Right lobe of liver (tissue), 6 donors: ENCODE measurements around the gene TOPORS. TPM values are rescaled to one million over a fixed set of nuclear protein-coding genes. Genes with fewer than 3 reads are reported as not detected.

ENCODE experiments used
- ATAC-seq, 4 donors: fragments of 200-7000 bp; cut with Tn5 transposase; one replicate each; pipeline ENCODE4 v1.9.1; 2020; ENCODE audit warnings: mild to moderate bottlenecking in 4 of 4, moderate library complexity in 4 of 4
- DNase-seq, 3 donors: peaks; one replicate each; pipeline ENCODE4 v3.0.0-alpha.2; 2020
- H3K27ac ChIP-seq, 3 donors: fragments of 200-600 bp; one replicate each; pipeline ENCODE4 v1.8.0; 2022
- H3K27me3 ChIP-seq, 2 donors: fragments of 200-600 bp; one replicate each; pipeline ENCODE4 v1.8.0; 2022
- H3K36me3 ChIP-seq, 4 donors: fragments of 200-600 bp; sonication (generic) in 1 of 4; one replicate each; pipeline versions ENCODE4 v1.5.1 to v1.8.0; 2017 to 2022; ENCODE audit warnings: control low read depth in 1 of 4
- H3K4me1 ChIP-seq, 4 donors: fragments of 200-600 bp; sonication (generic) in 1 of 4; one replicate each; pipeline versions ENCODE4 v1.5.1 to v1.8.0; 2017 to 2022; ENCODE audit warnings: control low read depth in 1 of 4
- H3K4me3 ChIP-seq, 3 donors: fragments of 200-600 bp; one replicate each; pipeline ENCODE4 v1.8.0; 2022
- H3K9me3 ChIP-seq, 4 donors: fragments of 200-600 bp; sonication (generic) in 1 of 4; one replicate each; pipeline versions ENCODE4 v1.5.1 to v1.8.0; 2017 to 2022; ENCODE audit warnings: control low read depth in 1 of 4
- POLR2A ChIP-seq: fragments of 450-650 bp; IDR thresholded peaks from one replicate; pipeline ENCODE4 v1.6.1; 2017; ENCODE audit warnings: antibody characterized with exemption, mild to moderate bottlenecking
- WGBS: methylation state at CpG from one replicate; pipeline ENCODE4 v1.1.6; 2018; ENCODE audit warnings: low coverage, low lambda C conversion rate; ENCODE audit not compliant: insufficient coverage; ENCODE audit errors: missing lambda C conversion rate; 5-methylcytosine and 5-hydroxymethylcytosine counted together
- intact Hi-C, 2 donors: fragments of 100-400 bp; cut with DNase I; formaldehyde crosslinking; loops; one replicate each; pipeline versions ENCODE4 v1.11.2 to v1.14.1; 2022
- total RNA-seq, 6 experiments: library from RNA; depleted of rRNA in 2 of 6; stranded (reverse); fragments of >200 nt in 2 of 6; fragmentation: NEBNext Ultra II Directional in 3 of 6; extraction: Animal tissue kit (Norgen Biotek cat#: 25700) in 3 of 6; gene quantifications; one replicate each; pipeline versions ENCODE4 v1.1.0 to v1.2.4, GENCODE V29; 2016 to 2023
- TF ChIP-seq, protein P1 (sequence below), 4 donors: fragments of 200-600 bp in 3 of 4; fragments of 450-650 bp in 1 of 4; IDR thresholded peaks; one replicate each; pipeline versions ENCODE4 v1.5.1 to v1.8.0; 2016 to 2022; ENCODE audit warnings: antibody characterized with exemption in 4 of 4, mild to moderate bottlenecking in 2 of 4
- donor health status: DM: no; HTN: yes; CAD: no.
- donor health status: DM: no; HTN: no; CAD: no.
- donor health status: DM: no; HTN: no; CAD: no.
- donor health status: DM: no; HTN: yes; CAD: no.
- donor health status: DM: no; HTN: yes; CAD: no.

The TOPORS gene
- total RNA-seq, 6 experiments from 2014 or later = 6.0 to 9.6 (median 7.9) TPM

DNA sequence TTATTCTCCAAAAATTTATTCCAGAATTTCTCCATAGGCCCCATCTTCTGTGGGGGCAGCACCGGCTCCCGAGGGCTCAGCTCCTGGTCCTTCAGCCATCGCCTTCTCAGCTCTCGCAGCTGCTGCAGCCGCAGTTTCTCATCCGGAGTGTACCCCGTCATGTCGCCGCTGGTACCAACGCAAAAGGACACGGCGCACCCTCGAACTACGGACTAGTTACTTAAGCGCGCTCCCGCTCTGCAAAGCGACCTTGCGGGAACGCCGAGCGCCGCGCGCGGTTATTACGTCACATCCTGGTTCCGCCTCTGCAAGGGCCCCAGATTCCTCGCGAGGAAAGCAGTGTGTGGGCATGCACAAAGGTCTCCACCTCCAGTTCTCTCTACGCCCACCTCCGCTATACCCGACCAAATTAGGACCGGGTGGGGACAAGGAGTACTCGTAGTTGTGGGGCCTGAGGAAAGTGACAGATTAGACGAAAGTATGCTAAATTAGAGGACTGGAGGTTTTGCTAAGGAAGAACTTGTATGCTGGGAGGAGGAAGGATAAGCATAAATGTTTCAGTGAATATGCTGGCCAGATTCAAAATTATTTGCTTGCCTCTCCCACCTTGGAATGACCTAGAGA lies 20.6 kb upstream of the TOPORS start, which contains the start of gene NDUFB6:
TSS of gene NDUFB6 (minus strand) at position 260 of the 624 bp plus-strand sequence. CDS start at position 161, 99 bp downstream.
- intact Hi-C loops = loop anchor here in 1 of 2 donors (5.0 kb wide), 1 partner anchor 196 kb away; no protein-coding TSS in a partner anchor
- H3K4me1 ChIP-seq = peaks cover 0 to 17% (median 4%) of the 10 kb centered on the region in 4 donors
- no peaks in the 10 kb centered on the region for H3K9me3 ChIP-seq
- H3K36me3 ChIP-seq = peaks cover 0 to 3% (median 0%) of the 10 kb centered on the region in 4 donors
- DNase-seq (peak; percentile 94 to 96 (median 95)), ATAC-seq (peak; percentile 97 to 99 (median 98))
- peak within 1 kb of the TSS; percentile 84 to 86 (median 84) for H3K27ac ChIP-seq
- peak; percentile 82 for TF ChIP-seq POLR2A
- TF ChIP-seq, protein P1, sequence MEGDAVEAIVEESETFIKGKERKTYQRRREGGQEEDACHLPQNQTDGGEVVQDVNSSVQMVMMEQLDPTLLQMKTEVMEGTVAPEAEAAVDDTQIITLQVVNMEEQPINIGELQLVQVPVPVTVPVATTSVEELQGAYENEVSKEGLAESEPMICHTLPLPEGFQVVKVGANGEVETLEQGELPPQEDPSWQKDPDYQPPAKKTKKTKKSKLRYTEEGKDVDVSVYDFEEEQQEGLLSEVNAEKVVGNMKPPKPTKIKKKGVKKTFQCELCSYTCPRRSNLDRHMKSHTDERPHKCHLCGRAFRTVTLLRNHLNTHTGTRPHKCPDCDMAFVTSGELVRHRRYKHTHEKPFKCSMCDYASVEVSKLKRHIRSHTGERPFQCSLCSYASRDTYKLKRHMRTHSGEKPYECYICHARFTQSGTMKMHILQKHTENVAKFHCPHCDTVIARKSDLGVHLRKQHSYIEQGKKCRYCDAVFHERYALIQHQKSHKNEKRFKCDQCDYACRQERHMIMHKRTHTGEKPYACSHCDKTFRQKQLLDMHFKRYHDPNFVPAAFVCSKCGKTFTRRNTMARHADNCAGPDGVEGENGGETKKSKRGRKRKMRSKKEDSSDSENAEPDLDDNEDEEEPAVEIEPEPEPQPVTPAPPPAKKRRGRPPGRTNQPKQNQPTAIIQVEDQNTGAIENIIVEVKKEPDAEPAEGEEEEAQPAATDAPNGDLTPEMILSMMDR (IDR thresholded peaks at IDR 0.05) = no peak
- no peaks in the 10 kb centered on the region for H3K27me3 ChIP-seq
- WGBS = 2% methylated on average over 18 of the region's 36 CpGs
- H3K4me3 ChIP-seq = peak within 1 kb of the TSS; percentile 67 to 95 (median 86)

DNA sequence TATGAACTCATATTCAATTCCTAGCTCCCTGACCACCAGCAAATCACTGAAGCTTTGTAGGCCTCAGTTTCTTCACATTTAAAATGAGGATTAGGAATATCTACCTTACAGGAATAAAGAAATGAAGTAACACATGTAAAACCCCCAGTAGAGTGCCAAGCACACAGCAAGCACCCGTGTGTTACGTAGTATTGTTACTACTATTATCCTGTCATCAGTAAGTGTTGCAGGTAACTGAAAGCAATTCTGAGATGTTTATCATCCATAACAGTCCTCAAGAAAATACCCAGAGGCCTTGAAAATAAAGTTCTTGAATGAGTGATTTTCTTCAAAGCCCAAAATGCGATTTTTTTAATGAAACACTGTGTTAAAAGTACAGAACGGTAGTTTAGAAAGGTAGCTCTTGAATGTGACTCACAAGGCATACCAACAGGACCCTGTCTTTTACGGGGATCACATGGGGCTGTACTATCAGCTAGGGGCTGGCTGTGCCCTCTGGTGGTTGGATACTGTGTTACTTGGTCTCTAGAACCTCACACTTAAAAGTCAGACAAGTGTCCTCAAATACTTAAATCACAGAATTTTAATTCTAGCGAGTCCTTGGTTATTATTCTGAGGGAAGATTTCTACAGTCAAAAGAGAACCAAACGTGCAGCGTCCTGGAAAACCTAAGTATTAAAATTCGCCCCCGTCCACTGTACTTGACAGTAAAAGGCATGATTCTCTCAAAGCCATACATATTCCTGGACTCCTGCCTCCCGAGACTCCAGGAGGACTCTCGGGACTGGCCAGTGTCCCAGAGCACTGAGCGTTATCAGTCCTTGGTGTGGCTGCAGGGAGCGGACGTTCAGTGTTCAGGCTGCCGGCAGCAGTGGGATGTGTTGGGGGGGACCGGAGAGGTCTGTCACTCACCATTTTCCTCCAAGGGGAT lies 19.8 kb upstream of the TOPORS start:
- H3K4me3 ChIP-seq = peak overlapping the region; percentile 67 to 95 (median 86)
- intact Hi-C loops = loop anchor here in 1 of 2 donors (5.0 kb wide), 1 partner anchor 195 kb away; no protein-coding TSS in a partner anchor
- no peak for TF ChIP-seq POLR2A
- TF ChIP-seq, protein P1 (IDR thresholded peaks at IDR 0.05) = peak; percentile 55 to 62 (median 56)
- no peaks in the 10 kb centered on the region for H3K9me3 ChIP-seq
- H3K36me3 ChIP-seq = peaks cover 0 to 9% (median 0%) of the 10 kb centered on the region in 4 donors
- DNase-seq (peak in 1 of 3 donors; percentile 49), ATAC-seq (peak; percentile 78 to 92 (median 86))
- peak overlapping the region; percentile 84 to 86 (median 84) for H3K27ac ChIP-seq
- no peaks in the 10 kb centered on the region for H3K27me3 ChIP-seq
- under 1% methylated on average over 16 of the region's 17 CpGs for WGBS
- H3K4me1 ChIP-seq = peaks cover 0 to 17% (median 4%) of the 10 kb centered on the region in 4 donors

DNA sequence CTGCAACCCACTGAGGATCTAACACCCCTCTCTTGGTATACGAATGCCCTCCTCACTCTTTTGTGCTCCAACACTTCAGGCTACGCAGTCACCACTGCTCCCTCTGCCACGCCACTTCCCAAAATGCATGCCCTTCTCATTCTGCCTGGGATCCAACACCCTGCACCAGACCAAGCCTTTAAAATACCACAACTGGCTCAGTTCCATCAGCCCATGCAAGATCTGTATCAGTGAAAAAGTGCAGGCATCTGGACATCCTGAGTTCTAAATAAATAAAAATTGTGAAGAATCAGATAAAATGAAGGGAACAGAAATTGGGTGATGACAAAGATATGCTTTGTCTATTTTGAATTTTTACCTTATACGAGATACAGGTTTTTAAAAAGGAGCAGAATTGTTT lies 17.9 kb upstream of the TOPORS start:
- no peak overlapping the region for H3K4me3 ChIP-seq
- WGBS = 89% methylated on average over 4 of the region's 4 CpGs
- no peak overlapping the region for H3K27ac ChIP-seq
- H3K9me3 ChIP-seq = no peaks in the 10 kb centered on the region
- no peak for DNase-seq
- peaks cover 0 to 17% (median 4%) of the 10 kb centered on the region in 4 donors for H3K4me1 ChIP-seq
- ATAC-seq = no peak
- no peak for TF ChIP-seq POLR2A
- TF ChIP-seq, protein P1 (IDR thresholded peaks at IDR 0.05) = no peak
- H3K36me3 ChIP-seq = peaks cover 0 to 23% (median 5%) of the 10 kb centered on the region in 4 donors
- intact Hi-C loops = loop anchor here in 1 of 2 donors (5.0 kb wide), 1 partner anchor 193 kb away; no protein-coding TSS in a partner anchor
- no peaks in the 10 kb centered on the region for H3K27me3 ChIP-seq

DNA sequence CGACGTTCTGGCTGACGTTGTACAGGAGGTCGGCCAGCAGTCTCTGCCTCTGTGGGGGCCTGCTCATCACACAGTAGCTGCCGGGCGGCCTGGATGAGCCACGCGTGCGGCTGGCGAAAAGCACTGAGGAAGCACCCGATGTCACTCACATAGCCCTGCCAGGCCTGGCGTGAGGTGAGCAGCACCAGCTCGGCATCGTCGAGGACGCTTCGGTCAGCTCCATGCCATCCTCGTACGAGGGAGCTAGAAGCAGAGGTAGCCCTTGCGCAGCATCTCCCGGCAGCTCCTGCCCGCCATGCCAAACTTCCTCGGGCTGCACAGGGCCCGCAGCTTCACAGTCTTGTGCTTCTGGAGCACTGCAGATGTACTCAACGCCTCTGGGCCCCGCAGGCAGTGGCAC lies 14.4 kb upstream of the TOPORS start:
- WGBS = no CpG with 5 or more reads among the region's 26 CpGs
- peaks cover 0 to 7% (median 2%) of the 10 kb centered on the region in 4 donors for H3K4me1 ChIP-seq
- no peak for DNase-seq
- TF ChIP-seq, protein P1 (IDR thresholded peaks at IDR 0.05) = no peak
- TF ChIP-seq POLR2A = no peak
- H3K27ac ChIP-seq = no peak overlapping the region
- no peaks in the 10 kb centered on the region for H3K27me3 ChIP-seq
- no peaks in the 10 kb centered on the region for H3K9me3 ChIP-seq
- peaks cover 0 to 34% (median 5%) of the 10 kb centered on the region in 4 donors for H3K36me3 ChIP-seq
- intact Hi-C loops = no loop called here
- no peak overlapping the region for H3K4me3 ChIP-seq
- ATAC-seq = no peak
